SJCRH30 (cell line): ENCODE results near the gene ADGRA1. TPM values are rescaled to one million over a fixed set of nuclear protein-coding genes. Genes with fewer than 3 reads are reported as not detected.

ENCODE experiments used
- DNase-seq, 2 experiments: peaks; one replicate each; pipeline ENCODE4 v3.0.0-alpha.2; 2015 to 2020
- H3K27ac ChIP-seq: fragments of 250-450 bp; sonication (Bioruptor Pico); 2 replicates; pipeline ENCODE4 v1.5.1; 2020; ENCODE audit warnings: mild to moderate bottlenecking, moderate library complexity
- H3K27me3 ChIP-seq: fragments of 250-450 bp; sonication (Bioruptor Pico); 2 replicates; pipeline ENCODE4 v1.5.1; 2020; ENCODE audit warnings: mild to moderate bottlenecking, moderate library complexity
- H3K36me3 ChIP-seq: fragments of 250-450 bp; sonication (Bioruptor Pico); 2 replicates; pipeline ENCODE4 v1.5.1; 2020; ENCODE audit warnings: mild to moderate bottlenecking, moderate library complexity
- H3K4me1 ChIP-seq: fragments of 250-450 bp; sonication (Bioruptor Pico); 2 replicates; pipeline ENCODE4 v1.5.1; 2020; ENCODE audit warnings: mild to moderate bottlenecking, moderate library complexity
- H3K4me3 ChIP-seq: fragments of 250-450 bp; sonication (Bioruptor Pico); 2 replicates; pipeline ENCODE4 v1.5.1; 2020; ENCODE audit warnings: mild to moderate bottlenecking, moderate library complexity
- H3K9me3 ChIP-seq: fragments of 250-450 bp; sonication (Bioruptor Pico); replicated peaks from 2 replicates; pipeline ENCODE4 v1.5.1; 2020; ENCODE audit warnings: mild to moderate bottlenecking, moderate library complexity
- total RNA-seq: library from RNA; depleted of rRNA; stranded (reverse); fragments of >200 nt; shearing (Covaris generic); gene quantifications from 2 replicates; pipeline ENCODE4 v1.2.3, GENCODE V29; 2014

Gene ADGRA1
- total RNA-seq, 1 experiment from 2014 or later = 1.0 TPM

GRCh38 chr10:133114726-133115452, 27.2 kb downstream of the ADGRA1 start:
- Histone ChIP-seq H3K4me1 (no peaks in the 10 kb centered on the region), H3K27me3 (no peaks in the 10 kb centered on the region), H3K27ac (no peak overlapping the region), H3K36me3 (no peaks in the 10 kb centered on the region), H3K9me3 (no peaks in the 10 kb centered on the region), H3K4me3 (no peak overlapping the region)
- DNase-seq = no peak

DNA sequence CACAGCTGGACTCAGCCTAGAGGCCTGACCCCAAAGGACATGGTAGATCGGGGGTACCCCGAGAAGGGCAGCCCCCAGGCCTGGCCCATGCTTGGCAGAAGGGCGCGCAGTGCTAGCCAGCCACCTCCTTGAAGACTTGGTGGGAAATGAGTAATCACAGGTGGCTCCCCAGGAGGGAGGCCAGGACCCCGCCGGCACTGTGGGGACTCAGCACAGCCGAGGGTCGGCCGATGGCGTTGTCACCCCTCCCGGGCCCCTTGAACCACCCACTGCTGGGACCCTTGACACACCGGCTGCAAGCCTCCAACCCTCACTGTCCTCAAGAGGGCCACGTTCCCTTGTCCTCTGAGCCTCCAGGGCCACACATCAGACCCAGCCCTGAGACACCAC, 27.7 kb downstream of the ADGRA1 start:
- DNase-seq = no peak
- Histone ChIP-seq H3K27ac (no peak overlapping the region), H3K4me3 (no peak overlapping the region), H3K36me3 (no peaks in the 10 kb centered on the region), H3K4me1 (no peaks in the 10 kb centered on the region), H3K27me3 (no peaks in the 10 kb centered on the region), H3K9me3 (no peaks in the 10 kb centered on the region)

- Histone ChIP-seq H3K4me3 (no peak overlapping the region), H3K4me1 (no peaks in the 10 kb centered on the region), H3K27me3 (no peaks in the 10 kb centered on the region), H3K27ac (no peak overlapping the region), H3K9me3 (no peaks in the 10 kb centered on the region), H3K36me3 (no peaks in the 10 kb centered on the region)
- no peak for DNase-seq
Observed at GRCh38 chr10:133115976-133116375, 28.3 kb downstream of the ADGRA1 start.

DNA sequence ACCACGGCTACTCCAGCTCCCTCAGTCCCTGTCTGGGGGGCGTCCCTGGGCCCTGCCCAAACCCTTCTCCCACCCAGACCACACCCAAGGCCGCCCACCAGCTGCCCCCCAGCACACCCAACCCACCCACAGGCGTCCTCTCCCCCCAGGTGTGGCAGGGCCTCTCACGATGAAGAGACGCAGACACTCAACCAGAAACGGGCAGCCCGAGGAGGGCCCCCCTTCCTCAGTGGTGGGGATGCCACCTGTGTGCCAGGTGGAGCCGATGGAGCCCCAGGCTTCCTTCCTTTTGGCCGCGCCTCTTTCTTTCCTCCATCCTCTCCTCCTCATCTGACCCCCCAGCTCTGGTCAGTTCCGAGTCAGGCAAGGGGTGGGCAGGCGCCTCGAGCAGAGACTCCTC, 28.7 kb downstream of the ADGRA1 start:
- Histone ChIP-seq H3K4me3 (no peak overlapping the region), H3K9me3 (no peaks in the 10 kb centered on the region), H3K27ac (no peak overlapping the region), H3K36me3 (no peaks in the 10 kb centered on the region), H3K27me3 (no peaks in the 10 kb centered on the region), H3K4me1 (no peaks in the 10 kb centered on the region)
- DNase-seq = no peak

DNA sequence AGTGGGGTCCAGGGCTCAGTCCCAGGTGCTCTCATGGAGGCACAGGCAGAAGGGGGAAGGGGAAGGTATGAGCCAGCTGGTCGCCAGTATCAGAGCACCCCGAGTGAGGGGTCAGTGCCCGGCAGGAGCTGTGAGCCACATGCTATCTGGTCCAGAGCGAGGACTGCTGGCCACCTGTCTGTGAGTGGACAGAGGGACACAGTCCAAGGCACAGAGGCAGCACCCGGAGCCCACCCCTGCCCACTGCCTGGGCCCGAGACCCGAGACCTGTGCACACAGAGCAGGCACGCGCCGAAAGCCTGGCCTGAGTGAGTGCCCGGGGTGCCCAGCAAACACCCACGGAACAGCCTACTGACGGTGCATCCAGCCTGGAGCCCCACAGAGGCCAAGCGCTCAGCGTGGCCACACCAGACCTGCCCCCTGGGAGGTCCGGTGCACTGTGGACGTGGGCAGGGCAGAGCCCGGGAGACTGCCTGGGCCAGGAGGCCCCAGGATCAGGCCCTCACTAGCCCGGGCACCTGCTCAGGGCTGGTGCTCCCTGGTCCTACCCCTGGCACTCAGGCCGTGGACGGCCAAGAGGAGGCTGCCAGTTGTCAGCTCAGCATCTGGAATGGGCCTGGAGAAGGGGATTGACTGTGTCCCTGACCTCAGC, 29.4 kb downstream of the ADGRA1 start:
- H3K4me3 ChIP-seq = no peak overlapping the region
- no peak for DNase-seq
- no peaks in the 10 kb centered on the region for H3K9me3 ChIP-seq
- no peaks in the 10 kb centered on the region for H3K36me3 ChIP-seq
- no peak overlapping the region for H3K27ac ChIP-seq
- no peaks in the 10 kb centered on the region for H3K4me1 ChIP-seq
- H3K27me3 ChIP-seq = no peaks in the 10 kb centered on the region

DNA sequence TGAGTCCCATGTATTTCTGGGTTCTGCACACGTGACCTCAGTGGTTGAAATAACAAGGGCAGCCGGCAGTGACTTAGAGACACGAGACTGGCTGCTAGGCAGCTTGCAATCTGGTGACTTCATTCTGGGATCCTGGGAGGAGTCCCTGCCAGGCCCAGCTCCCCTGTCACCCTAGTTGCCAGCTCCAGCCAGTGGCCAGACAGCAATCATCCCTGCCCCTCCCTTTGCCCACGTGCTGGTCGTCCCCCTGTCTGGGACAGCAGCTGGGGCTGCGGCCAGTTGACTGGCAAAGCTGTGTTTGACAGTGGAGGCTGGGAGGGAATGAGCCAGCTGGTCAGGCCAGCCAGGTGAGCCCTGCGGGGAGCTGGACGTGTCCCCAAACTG, 30.0 kb downstream of the ADGRA1 start:
- DNase-seq = no peak

GRCh38 chr10:133121479-133121878, 33.8 kb downstream of the ADGRA1 start:
- DNase-seq = no peak
- Histone ChIP-seq H3K4me3 (no peak overlapping the region), H3K9me3 (no peaks in the 10 kb centered on the region), H3K27ac (no peak overlapping the region), H3K36me3 (no peaks in the 10 kb centered on the region), H3K4me1 (no peaks in the 10 kb centered on the region), H3K27me3 (no peaks in the 10 kb centered on the region)

More for the DNA sequence above, 30.0 kb downstream of the ADGRA1 start:
- no peak overlapping the region for H3K27ac ChIP-seq
- no peak overlapping the region for H3K4me3 ChIP-seq
- H3K27me3 ChIP-seq = no peaks in the 10 kb centered on the region
- no peaks in the 10 kb centered on the region for H3K4me1 ChIP-seq
- no peaks in the 10 kb centered on the region for H3K9me3 ChIP-seq
- H3K36me3 ChIP-seq = no peaks in the 10 kb centered on the region

DNA sequence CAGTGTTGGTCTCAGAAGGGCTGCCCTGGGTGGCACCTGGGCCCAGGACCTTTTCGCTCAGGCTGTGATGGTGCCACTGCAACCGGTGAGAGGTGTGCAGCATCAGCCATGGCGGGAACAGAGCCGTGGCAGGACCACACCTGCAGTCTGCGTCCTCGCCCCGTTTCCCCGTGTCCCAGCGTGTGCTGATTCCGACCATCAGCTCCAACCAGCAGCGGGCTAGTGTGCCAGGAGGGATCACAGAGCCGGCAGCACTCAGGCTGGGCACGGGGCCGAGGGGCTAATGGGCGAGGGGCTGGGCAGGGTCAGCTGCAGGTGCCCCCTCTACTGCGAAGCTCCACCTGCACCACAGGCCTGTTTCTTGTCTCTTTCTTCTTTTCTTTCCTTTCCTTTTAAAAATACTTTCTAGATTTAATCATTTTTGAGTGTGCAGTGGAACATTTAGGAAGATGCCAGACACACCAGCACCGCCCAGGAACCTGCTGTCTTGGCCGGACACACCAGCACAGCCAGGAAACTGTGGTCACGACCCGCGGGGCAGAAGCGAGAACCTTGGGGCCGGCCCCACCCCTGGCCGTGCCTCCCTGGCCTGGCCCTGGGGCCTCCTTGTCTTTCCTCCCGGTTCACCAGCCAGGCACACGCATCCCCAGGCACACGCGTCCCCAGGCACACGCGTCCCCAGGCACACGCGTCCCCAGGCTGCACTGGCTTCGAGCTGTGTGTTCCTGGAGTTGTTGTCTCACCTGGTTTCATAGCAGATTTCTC, 34.6 kb downstream of the ADGRA1 start:
- no peak for DNase-seq
- Histone ChIP-seq H3K27ac (no peak overlapping the region), H3K4me1 (no peaks in the 10 kb centered on the region), H3K27me3 (no peaks in the 10 kb centered on the region), H3K36me3 (no peaks in the 10 kb centered on the region), H3K4me3 (no peak overlapping the region), H3K9me3 (no peaks in the 10 kb centered on the region)

- H3K4me3 ChIP-seq = no peak overlapping the region
- no peaks in the 10 kb centered on the region for H3K4me1 ChIP-seq
- no peaks in the 10 kb centered on the region for H3K36me3 ChIP-seq
- no peaks in the 10 kb centered on the region for H3K27me3 ChIP-seq
- DNase-seq = no peak
- H3K9me3 ChIP-seq = no peaks in the 10 kb centered on the region
- H3K27ac ChIP-seq = no peak overlapping the region
Observed at GRCh38 chr10:133123050-133123745, 35.5 kb downstream of the ADGRA1 start.

DNA sequence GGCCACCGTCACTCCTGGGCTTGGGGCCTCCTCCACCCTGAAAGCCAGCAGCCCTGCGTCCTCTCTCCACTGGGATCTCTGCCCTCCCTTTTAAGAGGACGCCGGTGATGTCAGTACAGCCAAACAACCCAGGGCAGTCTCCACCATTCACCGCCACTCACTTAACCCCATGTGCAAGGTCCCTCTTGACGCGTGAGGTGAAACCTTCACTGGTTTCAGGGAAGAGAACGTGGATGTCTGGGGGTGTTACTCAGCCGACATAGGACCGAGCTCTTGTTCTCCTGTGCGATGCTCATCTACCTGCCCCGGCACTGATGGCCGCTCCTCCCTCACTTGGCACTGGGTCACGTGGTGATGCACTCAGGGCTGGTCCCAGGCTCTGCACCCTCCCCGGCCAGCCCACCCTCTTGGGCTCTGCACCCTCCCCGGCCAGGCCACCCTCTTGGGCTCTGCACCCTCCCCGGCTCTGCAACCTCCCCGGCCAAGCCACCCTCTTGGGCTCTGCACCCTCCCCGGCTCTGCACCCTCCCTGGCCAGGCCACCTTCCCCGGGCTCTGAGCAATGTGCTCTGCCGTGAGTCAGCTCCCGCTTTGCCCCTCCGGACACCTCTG, 36.1 kb downstream of the ADGRA1 start:
- H3K9me3 ChIP-seq = no peaks in the 10 kb centered on the region
- no peaks in the 10 kb centered on the region for H3K36me3 ChIP-seq
- no peak overlapping the region for H3K4me3 ChIP-seq
- H3K27ac ChIP-seq = no peak overlapping the region
- no peaks in the 10 kb centered on the region for H3K4me1 ChIP-seq
- no peaks in the 10 kb centered on the region for H3K27me3 ChIP-seq
- DNase-seq = no peak

GRCh38 chr10:133124357-133125211, 36.9 kb downstream of the ADGRA1 start:
- no peak for DNase-seq
- H3K27ac ChIP-seq = no peak overlapping the region
- no peak overlapping the region for H3K4me3 ChIP-seq
- no peaks in the 10 kb centered on the region for H3K36me3 ChIP-seq
- no peaks in the 10 kb centered on the region for H3K4me1 ChIP-seq
- H3K27me3 ChIP-seq = no peaks in the 10 kb centered on the region
- no peaks in the 10 kb centered on the region for H3K9me3 ChIP-seq

GRCh38 chr10:133125901-133126300, 38.2 kb downstream of the ADGRA1 start:
- no peak for DNase-seq
- Histone ChIP-seq H3K9me3 (no peaks in the 10 kb centered on the region), H3K4me1 (no peaks in the 10 kb centered on the region), H3K4me3 (no peak overlapping the region), H3K36me3 (no peaks in the 10 kb centered on the region), H3K27ac (no peak overlapping the region), H3K27me3 (no peaks in the 10 kb centered on the region)

DNA sequence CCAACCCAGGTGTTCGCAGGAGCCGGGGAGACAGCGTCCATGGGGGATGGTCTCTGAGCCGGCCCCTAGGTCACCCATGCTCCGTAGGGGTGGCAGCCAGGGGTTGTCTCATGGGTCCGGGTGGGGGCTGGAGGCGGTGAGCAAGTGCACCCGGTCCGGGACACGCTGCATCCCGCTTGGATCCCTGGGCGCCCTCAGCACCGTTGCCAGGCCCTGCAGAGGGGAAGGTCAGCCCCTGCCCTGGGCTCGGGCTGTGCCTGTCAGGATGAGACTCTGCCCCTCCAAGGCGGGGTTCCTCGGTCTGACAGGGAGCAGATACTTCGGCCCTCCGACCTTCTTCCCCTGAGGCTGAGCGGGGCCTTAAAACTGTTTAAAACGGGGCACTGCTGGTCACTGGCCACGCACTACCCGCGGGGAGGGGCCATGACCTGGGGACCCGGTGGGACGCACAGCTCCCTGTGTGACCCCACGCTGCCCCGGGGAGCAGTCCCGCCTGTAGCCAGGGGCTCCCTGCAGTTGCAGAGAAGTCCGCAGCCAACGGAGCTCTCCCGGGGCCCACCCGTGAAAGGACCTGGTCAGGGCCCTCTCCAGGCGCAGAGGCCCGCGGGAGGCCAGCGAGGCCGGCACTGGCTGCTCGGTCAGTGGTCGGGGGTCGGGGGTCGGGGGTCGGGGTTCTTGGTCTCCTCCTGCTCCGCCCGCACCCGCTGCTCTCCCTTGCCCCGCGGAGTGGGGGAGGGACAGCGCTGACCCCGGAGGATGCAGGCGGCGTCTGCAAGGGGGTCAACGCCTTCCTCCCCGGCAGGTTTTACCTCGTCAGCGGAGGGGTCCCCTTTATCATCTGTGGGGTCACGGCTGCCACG, 38.9 kb downstream of the ADGRA1 start:
- no peaks in the 10 kb centered on the region for H3K36me3 ChIP-seq
- H3K4me3 ChIP-seq = no peak overlapping the region
- no peak overlapping the region for H3K27ac ChIP-seq
- H3K4me1 ChIP-seq = no peaks in the 10 kb centered on the region
- H3K27me3 ChIP-seq = no peaks in the 10 kb centered on the region
- DNase-seq = no peak
- H3K9me3 ChIP-seq = no peaks in the 10 kb centered on the region
